Measurements from ENCODE around the gene VKORC1. TPM values are rescaled to one million over a fixed set of nuclear protein-coding genes. Genes with fewer than 3 reads are reported as not detected.
"Not testable (repeated sequence)": the region's sequence is repeated elsewhere in the genome, so short reads cannot be mapped to it uniquely, and the experiment has no call there.

VKORC1 gene
- total RNA-seq, 1 experiment from 2014 or later: 98.3 TPM

DNA sequence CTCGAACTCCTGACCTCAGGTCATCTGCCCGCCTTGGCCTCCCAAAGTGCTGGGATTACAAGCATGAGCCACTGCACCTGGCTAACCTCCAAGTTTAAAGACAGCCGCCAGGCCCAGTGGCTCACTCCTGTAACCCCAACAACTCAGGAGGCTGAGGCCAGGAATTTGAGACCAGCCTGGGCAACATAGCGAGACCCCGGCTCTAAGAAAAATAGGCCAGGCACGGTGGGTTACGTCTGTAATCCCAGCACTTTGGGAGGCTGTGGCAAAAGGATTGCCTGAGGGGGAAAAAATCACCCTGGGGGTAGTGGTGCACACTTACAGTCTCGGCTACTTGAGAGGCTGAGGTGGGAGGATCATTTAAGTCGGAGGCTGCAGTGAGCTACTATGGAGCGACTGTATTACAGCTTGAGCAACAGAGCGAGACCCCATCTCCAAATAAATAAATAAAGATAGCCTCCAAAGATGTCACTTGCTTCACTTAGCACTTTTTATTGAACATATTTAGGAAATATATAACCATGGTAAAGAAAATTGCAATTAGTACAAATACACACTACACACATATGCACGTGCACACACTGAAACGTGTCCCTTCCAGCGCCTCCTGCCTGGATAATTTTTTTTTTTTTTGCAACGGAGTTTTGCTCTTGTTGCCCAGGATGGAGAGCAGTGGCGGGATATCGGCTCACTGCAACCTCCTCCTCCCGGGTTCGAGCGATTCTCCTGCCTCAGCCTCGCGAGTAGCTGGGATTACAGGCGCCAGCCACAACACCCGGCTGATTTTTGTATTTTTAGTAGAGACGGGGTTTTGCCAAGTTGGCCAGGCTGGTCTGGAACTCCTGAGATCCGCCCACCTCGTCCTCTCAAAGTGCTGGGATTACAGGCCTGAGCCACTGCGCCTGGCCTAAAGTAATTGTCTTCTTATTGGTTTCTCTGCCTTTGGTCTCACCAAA lies 12.2 kb upstream of the VKORC1 start:
- intact Hi-C loops (cut with micrococcal nuclease; ENCODE audit: unreplicated experiment): no loop called here
- BruUV-seq (replicated peaks): no TSS peak
- no peak overlapping the region for H3K27ac ChIP-seq (ENCODE audit: low read depth, low read length, poor library complexity, severe bottlenecking)
- POLR2A ChIA-PET (ENCODE audit: low non-redundant PET): no interaction called here
- TF ChIP-seq EZH2 (IDR thresholded peaks at IDR 0.05; ENCODE audit: borderline replicate concordance, low read depth, low read length, poor library complexity, severe bottlenecking): no peak
- TF ChIP-seq, protein P1, sequence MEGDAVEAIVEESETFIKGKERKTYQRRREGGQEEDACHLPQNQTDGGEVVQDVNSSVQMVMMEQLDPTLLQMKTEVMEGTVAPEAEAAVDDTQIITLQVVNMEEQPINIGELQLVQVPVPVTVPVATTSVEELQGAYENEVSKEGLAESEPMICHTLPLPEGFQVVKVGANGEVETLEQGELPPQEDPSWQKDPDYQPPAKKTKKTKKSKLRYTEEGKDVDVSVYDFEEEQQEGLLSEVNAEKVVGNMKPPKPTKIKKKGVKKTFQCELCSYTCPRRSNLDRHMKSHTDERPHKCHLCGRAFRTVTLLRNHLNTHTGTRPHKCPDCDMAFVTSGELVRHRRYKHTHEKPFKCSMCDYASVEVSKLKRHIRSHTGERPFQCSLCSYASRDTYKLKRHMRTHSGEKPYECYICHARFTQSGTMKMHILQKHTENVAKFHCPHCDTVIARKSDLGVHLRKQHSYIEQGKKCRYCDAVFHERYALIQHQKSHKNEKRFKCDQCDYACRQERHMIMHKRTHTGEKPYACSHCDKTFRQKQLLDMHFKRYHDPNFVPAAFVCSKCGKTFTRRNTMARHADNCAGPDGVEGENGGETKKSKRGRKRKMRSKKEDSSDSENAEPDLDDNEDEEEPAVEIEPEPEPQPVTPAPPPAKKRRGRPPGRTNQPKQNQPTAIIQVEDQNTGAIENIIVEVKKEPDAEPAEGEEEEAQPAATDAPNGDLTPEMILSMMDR (conservative IDR thresholded peaks at IDR 0.05; ENCODE audit: low read depth, low read length): no peak
- DNase-seq (ENCODE audit: low spot score): no peak
- no peaks in the 10 kb centered on the region for H3K9me3 ChIP-seq (ENCODE audit: low read depth, low read length, poor library complexity, severe bottlenecking)
- H3K4me1 ChIP-seq (ENCODE audit: insufficient read depth, low read length, poor library complexity, severe bottlenecking): peaks cover 13% of the 10 kb centered on the region
- CTCF ChIA-PET: no interaction called here
- H3K27me3 ChIP-seq (replicated peaks; ENCODE audit: insufficient read depth, low read depth, low read length, poor library complexity): no peaks in the 10 kb centered on the region
- H3K4me3 ChIP-seq (ENCODE audit: low read depth, low read length, poor library complexity, severe bottlenecking): no peak overlapping the region
- peaks cover 23% of the 10 kb centered on the region for H3K36me3 ChIP-seq (ENCODE audit: insufficient read depth, low read length, poor library complexity, severe bottlenecking)

DNA sequence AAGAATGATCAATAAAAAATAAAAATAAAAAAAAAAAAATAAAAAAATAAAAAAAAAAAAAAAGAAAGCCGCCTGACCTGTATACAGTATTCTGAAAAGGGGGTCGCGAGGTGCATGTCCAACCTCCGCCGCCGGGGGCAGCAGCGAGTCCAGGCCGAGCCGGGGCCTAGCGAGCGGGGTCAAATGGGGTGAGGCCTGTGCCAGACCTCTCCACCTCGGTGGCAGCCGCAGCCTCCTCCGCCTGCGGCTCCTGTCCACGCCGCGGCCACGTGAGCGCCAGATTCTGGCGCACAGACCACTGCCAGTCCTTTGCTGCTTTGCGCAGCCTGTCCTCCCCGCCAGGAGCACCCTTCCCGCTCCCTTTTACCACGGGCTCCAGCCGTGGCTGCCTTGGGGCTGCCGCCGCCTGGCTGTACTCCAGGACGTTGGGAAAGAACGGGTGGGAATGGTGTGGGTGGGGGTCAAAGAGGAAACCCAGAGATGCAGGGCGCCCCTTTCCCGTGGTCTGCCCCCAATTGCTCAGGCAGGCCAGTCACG lies 11.1 kb upstream of the VKORC1 start:
- ChIA-PET CTCF (no interaction called here), POLR2A (ENCODE audit: low non-redundant PET) (no interaction called here)
- H3K4me3 ChIP-seq (ENCODE audit: low read depth, low read length, poor library complexity, severe bottlenecking): no peak overlapping the region
- H3K27me3 ChIP-seq (replicated peaks; ENCODE audit: insufficient read depth, low read depth, low read length, poor library complexity): no peaks in the 10 kb centered on the region
- intact Hi-C loops (cut with micrococcal nuclease; ENCODE audit: unreplicated experiment): no loop called here
- DNase-seq (ENCODE audit: low spot score): peak; percentile 54
- BruUV-seq (replicated peaks): no TSS peak
- H3K4me1 ChIP-seq (ENCODE audit: insufficient read depth, low read length, poor library complexity, severe bottlenecking): peaks cover 13% of the 10 kb centered on the region
- no peak for TF ChIP-seq EZH2 (IDR thresholded peaks at IDR 0.05; ENCODE audit: borderline replicate concordance, low read depth, low read length, poor library complexity, severe bottlenecking)
- TF ChIP-seq, protein P1 (conservative IDR thresholded peaks at IDR 0.05; ENCODE audit: low read depth, low read length): peak; percentile 75
- peak overlapping the region; percentile 30 for H3K27ac ChIP-seq (ENCODE audit: low read depth, low read length, poor library complexity, severe bottlenecking)
- H3K36me3 ChIP-seq (ENCODE audit: insufficient read depth, low read length, poor library complexity, severe bottlenecking): peaks cover 13% of the 10 kb centered on the region
- H3K9me3 ChIP-seq (ENCODE audit: low read depth, low read length, poor library complexity, severe bottlenecking): no peaks in the 10 kb centered on the region

DNA sequence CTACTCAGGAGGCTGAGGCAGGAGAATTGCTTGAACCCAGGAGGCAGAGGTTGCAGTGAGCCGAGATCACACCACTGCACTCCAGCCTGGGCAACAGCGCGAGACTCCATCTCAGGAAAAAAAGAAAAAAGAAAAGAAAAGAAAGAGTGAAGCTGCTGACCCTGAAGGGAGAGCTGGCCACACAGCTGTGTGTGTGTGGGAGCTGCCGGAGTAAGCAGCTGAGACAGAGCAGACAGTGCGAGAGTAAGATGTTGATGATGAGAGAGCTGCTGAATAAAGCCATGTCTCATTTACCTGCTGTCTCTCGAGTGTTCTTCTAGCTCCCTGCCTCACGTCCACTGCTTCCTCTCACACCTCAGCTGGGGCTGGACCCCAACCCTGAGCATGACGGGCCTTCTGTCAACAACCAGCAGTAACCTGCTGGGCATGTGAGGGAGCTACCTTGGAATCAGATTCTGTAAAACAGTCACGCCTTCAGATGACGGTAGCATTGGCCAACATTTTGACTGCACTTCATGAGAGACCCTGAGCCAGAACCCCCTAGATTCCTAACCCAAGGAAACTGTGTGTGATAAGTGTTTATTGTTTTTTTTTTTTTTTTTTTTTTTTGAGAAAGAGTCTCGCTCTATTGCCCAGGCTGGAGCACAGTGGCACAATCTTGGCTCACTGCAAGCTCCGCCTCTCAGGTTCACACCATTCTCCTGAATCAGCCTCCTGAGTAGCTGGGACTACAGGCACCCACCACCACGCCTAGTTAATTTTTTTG lies 6.5 kb upstream of the VKORC1 start:
- H3K4me1 ChIP-seq (ENCODE audit: insufficient read depth, low read length, poor library complexity, severe bottlenecking); H3K4me3 ChIP-seq (ENCODE audit: low read depth, low read length, poor library complexity, severe bottlenecking); H3K27me3 ChIP-seq (replicated peaks; ENCODE audit: insufficient read depth, low read depth, low read length, poor library complexity); DNase-seq (ENCODE audit: low spot score); CTCF ChIA-PET; H3K36me3 ChIP-seq (ENCODE audit: insufficient read depth, low read length, poor library complexity, severe bottlenecking); BruUV-seq (replicated peaks); intact Hi-C loops (cut with micrococcal nuclease; ENCODE audit: unreplicated experiment); H3K27ac ChIP-seq (ENCODE audit: low read depth, low read length, poor library complexity, severe bottlenecking); H3K9me3 ChIP-seq (ENCODE audit: low read depth, low read length, poor library complexity, severe bottlenecking); POLR2A ChIA-PET (ENCODE audit: low non-redundant PET): not testable (repeated sequence)

Data from A673 (cell line).